HG03378 (cell line): Measurements from ENCODE around the gene FEZ2.
"Not testable (repeated sequence)": the region's sequence is repeated elsewhere in the genome, so short reads cannot be mapped to it uniquely, and the experiment has no call there.

ENCODE experiments used
- ATAC-seq: cut with Tn5 transposase; IDR thresholded peaks from one replicate; pipeline ENCODE4 v1.9.1; 2021; ENCODE audit warnings: mild to moderate bottlenecking, moderate library complexity; ENCODE audit not compliant: unreplicated experiment

FEZ2 gene, protein sequence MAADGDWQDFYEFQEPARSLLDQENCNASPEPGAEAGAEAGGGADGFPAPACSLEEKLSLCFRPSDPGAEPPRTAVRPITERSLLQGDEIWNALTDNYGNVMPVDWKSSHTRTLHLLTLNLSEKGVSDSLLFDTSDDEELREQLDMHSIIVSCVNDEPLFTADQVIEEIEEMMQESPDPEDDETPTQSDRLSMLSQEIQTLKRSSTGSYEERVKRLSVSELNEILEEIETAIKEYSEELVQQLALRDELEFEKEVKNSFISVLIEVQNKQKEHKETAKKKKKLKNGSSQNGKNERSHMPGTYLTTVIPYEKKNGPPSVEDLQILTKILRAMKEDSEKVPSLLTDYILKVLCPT

DNA sequence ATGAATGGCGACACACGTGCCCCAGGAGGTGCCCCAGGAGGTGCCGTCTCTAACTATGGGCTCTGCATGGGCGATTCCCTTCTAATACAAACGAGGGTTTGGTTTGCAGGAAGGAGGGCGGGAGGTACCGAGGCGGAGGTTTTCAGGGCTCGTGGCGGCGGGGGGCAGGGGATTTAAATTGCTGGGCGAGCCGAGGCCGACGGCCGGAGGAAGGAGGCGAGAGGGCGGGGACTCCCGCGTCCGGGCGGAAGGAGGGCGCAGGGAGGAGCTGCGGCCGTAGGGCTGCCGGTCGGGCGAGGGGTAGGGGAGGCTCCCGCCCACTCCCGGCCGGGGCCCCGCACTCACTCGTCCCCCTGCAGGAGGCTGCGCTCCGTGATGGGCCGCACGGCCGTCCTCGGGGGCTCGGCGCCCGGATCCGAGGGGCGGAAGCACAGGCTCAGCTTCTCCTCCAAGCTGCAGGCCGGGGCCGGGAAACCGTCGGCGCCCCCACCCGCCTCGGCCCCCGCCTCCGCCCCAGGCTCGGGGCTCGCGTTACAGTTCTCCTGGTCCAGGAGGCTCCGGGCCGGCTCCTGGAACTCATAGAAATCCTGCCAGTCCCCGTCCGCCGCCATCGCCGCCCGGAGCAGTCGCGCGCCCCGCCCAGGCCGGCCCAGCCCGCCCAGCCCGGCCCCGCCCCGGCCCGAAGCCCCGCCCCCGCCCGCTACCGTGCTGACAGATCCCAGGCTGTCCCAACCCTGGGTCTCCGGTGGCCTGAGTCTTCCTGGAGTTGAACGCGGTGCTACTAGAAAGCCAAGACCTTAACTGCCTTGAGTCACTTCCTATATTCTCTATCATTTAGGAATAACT lies at the start of gene FEZ2:
Gene FEZ2, minus strand, starts transcription at position 637 of the 846 bp plus-strand sequence. Its CDS starts 26 bp downstream, at position 611.
- ATAC-seq, result peak; percentile 96

- no peak for ATAC-seq
Measured at GRCh38 chr2:36634981-36635597, 37.1 kb upstream of the FEZ2 start.

- no peak for ATAC-seq
Measured at GRCh38 chr2:36633470-36634092, 35.6 kb upstream of the FEZ2 start.

DNA sequence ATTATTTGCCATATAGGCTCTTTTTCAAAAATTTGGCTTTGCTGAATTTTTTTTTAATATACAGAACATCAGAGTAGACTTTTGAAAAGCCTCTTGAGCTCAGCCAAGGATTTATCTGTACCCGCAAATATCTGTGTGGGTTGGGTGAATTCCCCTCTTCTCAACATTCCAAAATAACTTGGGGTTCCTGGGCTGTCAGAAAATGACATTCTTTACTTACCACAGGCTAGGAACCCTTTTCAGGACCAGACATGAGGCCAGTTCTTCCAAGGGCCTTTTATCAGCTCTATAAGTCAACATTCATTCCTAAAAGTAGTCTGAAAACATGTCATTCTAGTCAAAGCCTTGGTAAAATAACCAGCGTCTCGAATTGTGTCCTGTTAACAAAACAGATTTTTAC lies 28.8 kb upstream of the FEZ2 start:
- no peak for ATAC-seq

GRCh38 chr2:36626071-36626470 lies 28.1 kb upstream of the FEZ2 start:
- ATAC-seq, result no peak

DNA sequence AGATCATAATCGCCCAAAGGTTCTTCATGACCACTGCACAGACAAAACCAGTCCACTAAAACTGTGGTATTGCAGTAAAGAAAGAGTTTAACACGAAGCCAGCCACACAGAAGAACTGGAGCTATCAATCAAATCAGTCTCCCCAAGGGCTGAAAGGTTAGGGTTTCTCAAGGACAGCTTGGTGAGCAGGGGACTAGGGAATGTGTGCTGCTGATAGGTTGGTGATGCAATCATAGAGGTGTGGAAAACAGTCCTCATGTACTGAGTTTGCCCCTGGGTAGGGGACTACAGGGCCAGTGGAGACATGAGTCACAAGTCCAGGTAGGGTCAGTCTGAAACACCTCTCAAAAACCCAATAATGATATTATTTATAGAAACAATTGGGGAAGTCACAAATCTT lies 27.3 kb upstream of the FEZ2 start:
- no peak for ATAC-seq

DNA sequence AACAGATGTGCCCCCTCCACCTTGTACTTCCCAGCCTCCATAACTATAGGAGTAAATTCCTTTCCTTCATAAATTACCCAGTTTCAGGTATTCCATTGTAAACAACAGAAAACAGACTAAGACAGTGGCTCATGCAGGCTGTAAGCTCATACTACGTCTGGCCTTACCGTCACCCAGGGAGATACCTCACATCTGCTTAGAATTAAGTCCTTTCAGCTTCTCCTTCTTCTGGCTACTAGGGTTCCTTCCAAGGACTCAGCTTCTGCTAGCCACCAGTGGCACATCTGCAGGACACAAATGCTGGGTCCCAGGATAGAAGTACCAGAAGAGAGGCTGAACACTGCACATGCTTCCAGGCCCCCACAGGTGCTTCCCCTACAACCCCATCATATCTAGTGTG lies 22.4 kb upstream of the FEZ2 start:
- ATAC-seq, result no peak

DNA sequence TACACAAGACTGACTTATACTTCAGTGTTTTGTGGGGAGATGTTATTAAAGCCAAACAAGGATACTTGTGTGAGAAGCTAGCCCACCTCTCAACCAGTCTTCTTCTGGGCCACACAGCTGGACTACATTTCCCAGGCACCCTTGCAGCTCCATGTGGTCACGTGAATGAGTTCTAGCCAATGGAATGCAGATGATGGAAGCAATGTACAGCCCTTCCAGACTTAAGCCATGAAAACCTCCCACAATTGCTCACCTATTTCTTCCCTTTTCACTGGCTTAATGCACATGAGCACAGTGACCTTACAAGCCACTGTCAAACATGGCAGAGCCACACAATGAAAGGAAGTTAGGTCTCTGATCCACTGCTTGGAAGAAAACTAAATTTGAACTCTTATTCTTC lies 20.4 kb upstream of the FEZ2 start:
- peak; percentile 96 for ATAC-seq

DNA sequence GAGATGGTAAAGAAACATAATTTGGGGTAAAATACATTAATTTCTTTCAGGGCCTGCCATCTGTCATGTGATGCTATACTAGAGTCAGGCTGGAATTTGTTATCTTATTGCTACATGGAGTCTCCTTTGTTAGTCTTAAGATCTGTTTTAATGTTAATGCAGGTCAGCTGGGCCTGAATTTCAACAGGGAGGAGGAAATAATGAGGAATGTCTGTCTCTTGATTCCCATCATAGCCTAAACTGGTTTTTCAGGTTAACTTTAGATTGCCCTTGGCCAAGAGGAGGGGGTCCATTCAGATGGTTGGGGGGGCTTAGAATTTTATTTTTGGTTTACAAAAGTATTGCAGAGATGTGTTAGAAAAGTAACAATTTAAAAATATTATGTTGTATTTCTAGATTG lies 19.0 kb upstream of the FEZ2 start:
- no peak for ATAC-seq

GRCh38 chr2:36615222-36615621 lies 17.3 kb upstream of the FEZ2 start:
- ATAC-seq, result no peak

DNA sequence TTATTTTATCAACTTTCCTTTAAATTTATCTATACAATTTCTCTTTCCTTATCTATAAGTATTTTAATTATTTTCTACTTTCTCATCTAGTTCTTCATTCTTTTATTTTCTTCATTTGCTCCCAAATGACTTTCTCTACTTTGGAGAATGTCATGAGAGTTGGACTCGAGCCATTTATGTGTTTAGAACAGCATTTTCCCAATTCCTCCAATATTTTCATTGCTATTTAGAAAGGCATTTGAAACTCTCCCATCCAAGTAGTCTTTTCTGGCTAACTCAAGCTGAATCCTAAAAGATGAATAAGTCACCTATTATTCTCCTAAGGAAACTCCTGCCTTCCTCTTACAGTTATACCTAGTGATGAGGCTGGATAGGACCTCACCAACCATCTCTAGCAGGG lies 15.8 kb upstream of the FEZ2 start:
- ATAC-seq, result no peak

DNA sequence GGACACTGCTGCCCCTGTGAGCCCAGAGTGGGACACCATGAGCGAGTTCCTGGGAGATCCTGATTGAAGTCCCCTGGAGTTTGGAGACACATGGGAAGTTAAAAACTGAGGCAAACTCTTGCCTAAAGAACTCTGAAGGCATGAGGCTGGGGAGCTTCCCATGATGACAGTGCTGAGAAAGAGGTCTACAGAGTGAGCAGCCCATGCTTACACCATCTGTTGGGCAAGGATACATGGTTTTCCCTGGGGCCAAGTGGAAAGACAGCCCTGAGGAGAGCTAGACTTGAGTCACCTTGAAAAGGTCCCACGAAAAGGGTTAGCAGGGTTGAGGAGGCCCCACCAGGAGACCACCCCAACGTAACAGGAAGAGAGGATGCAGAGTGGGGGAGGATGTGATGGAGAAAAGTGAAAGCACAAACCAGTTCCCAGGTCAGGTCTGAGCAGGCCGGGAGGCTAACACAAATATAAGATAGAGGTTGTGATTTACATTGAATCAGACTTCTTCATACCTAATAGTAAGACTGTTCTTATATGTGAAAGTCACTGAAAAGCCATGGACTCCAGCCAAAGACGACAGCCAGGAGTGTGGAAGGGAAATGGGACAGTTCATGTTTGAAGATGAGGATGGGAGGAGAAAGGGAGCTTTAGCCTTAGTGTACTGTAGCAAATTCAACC lies 13.5 kb upstream of the FEZ2 start:
- no peak for ATAC-seq

DNA sequence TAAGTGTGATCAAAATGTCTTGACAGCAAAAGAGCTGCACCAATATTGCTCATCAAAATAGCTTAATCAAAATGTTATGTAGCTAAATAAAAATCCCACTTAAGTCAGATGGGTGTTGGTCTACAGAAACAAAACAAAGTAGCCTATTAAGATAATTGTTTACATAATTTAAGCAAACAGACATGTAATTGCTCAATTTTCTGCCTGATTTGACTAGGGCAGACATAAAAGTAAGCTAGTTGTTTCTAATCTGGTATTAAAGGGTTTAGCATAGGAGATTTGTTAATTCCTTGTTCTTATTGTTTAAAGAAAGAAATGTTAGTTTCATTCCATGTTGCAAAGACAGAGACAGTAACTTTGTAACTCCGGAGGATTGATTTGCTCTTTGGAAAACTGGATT lies 11.5 kb upstream of the FEZ2 start:
- no peak for ATAC-seq

DNA sequence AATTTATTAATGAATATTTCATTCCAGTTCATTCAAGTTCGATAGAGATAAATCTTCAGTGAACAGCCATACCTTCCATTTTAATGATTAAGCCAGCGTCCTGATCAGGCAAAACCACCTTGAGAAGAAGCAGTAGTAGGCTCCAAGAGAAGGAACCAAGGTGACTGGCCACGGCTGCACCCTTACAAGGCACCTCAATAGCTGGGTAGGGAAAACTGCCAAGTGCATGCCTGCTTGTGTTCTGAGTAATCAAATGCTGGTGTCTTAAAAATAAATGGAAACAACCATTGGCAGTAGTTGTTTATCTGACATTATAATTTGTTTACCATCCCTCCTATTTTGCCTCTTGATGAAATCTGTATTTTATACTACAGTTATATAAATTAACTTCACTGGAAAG lies 10.0 kb upstream of the FEZ2 start:
- ATAC-seq, result no peak

GRCh38 chr2:36606925-36607324 lies 9.0 kb upstream of the FEZ2 start:
- ATAC-seq, result no peak

GRCh38 chr2:36605273-36605672 lies 7.3 kb upstream of the FEZ2 start:
- ATAC-seq, result no peak

GRCh38 chr2:36603629-36604028 lies 5.7 kb upstream of the FEZ2 start:
- ATAC-seq, result not testable (repeated sequence)

GRCh38 chr2:36597003-36597531 lies 901 bp downstream of the FEZ2 start:
- ATAC-seq, result peak; percentile 6

- no peak for ATAC-seq
Measured at GRCh38 chr2:36596397-36596796, 1.6 kb downstream of the FEZ2 start.

DNA sequence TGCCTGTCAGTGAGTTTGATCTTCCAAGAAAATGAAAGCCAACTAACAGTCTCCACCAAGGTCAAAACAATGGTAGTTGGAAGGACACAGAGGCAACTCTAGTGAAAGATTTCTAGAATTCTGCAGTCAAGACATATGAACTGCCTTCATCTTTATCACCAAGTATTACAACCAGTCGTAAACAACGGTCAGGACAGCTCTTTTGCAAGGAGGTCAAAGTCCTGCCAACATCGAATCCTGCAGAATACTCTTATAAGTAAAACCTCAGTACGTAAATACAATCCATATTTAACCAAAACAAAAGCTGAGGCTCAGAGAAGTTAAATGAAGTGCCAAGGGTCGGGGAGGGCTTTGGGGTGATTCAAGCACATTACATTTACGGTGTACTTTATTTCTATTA lies 3.1 kb downstream of the FEZ2 start:
- no peak for ATAC-seq

GRCh38 chr2:36589230-36589630 lies 8.7 kb downstream of the FEZ2 start:
- no peak for ATAC-seq
